Epithelial cell of esophagus (primary cell): ENCODE measurements around the gene ZBP1.

ENCODE experiments used
- DNase-seq: peaks from one replicate; pipeline ENCODE4 v3.0.0; 2010; ENCODE audit warnings: low read depth
- H3K4me3 ChIP-seq: 2 replicates; pipeline ENCODE4 v1.5.1; 2011; ENCODE audit warnings: mild to moderate bottlenecking, low read length, control low read depth
- CTCF ChIP-seq: IDR thresholded peaks from 2 replicates; pipeline ENCODE4 v1.5.1; 2011; ENCODE audit warnings: low read depth, mild to moderate bottlenecking, low read length, control low read depth, inconsistent platforms; ENCODE audit not compliant: insufficient read depth; ENCODE audit errors: missing control alignments

Gene ZBP1

DNA sequence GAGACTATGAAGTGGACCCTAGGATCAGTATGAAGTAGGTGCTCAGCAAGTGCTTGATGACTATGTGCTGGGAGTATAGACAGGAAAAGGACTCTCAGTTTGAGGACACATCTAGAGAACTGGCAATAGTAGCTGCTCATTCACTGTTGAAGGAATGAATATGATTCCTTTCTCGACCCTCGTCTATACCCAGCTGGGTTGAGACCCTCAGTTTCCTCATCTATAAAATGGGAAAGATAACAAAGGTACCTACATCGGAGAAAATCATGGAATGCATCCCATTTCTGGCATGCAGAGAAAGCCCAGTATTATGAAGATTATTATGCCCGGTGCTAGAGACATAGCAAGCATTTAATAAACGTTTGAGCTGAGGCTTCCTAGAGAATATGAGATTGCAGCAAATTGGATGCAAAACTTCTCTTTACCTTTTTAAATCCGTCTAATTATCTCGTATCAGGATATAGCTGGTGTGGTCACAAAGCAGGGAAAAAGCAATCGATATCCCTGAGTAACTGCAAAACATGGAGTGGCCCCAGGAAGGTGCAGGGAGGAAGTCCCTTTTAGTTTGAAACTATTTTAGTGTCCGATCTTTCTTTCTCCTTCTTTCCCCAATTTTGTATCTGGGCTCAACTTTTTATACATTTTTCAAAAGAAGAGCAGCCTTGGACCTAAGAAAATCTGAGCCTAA lies 62.2 kb downstream of the ZBP1 start:
- no peak for TF ChIP-seq CTCF
- DNase-seq, result no peak

GRCh38 chr20:57556980-57557274 lies 63.3 kb downstream of the ZBP1 start:
- no peak for DNase-seq
- H3K4me3 ChIP-seq, result no peak overlapping the region
- TF ChIP-seq CTCF, result no peak

More for the DNA sequence above, 62.2 kb downstream of the ZBP1 start:
- H3K4me3 ChIP-seq, result no peak overlapping the region

GRCh38 chr20:57555457-57556184 lies 64.6 kb downstream of the ZBP1 start:
- no peak for DNase-seq
- H3K4me3 ChIP-seq, result no peak overlapping the region
- no peak for TF ChIP-seq CTCF
